ENCODE data around the gene MMP7. TPM values are rescaled to one million over a fixed set of nuclear protein-coding genes. Genes with fewer than 3 reads are reported as not detected.

Gene MMP7
- 1 to 10 TPM in 1 of 10 donors, not detected in 9; 3.4 TPM for total RNA-seq
- under 1 TPM in 1 of 2 donors, not detected in 1; 0.10 TPM for polyA plus RNA-seq
- long read RNA-seq, donor 1: 0 reads
- long read RNA-seq, donor 2: 0 reads
- long read RNA-seq, donor 3: 0 reads

GRCh38 chr11:102530558-102530957, at the start of gene MMP7:
Gene MMP7 (minus strand): TSS chr11:102530747. CDS start chr11:102530700, 47 bp downstream.
- H3K4me1 ChIP-seq: no peaks in the 10 kb centered on the region
- no peaks in the 10 kb centered on the region for H3K9me3 ChIP-seq
- H3K27me3 ChIP-seq: peaks cover 0 to 3% (median 0%) of the 10 kb centered on the region in 7 donors
- intact Hi-C loops (cut with DNase I): no loop called here
- DNase-seq (no peak), ATAC-seq (no peak)
- no peak within 1 kb of the TSS for H3K27ac ChIP-seq
- TF ChIP-seq CTCF (IDR thresholded peaks at IDR 0.05): no peak
- H3K36me3 ChIP-seq: no peaks in the 10 kb centered on the region
- no peak within 1 kb of the TSS for H3K4me3 ChIP-seq
- WGBS, 2 donors: 61 to 67% methylated on average over 8 of the region's 8 CpGs

GRCh38 chr11:102577723-102578122, 47.2 kb upstream of the MMP7 start:
- ATAC-seq: no peak
- no peaks in the 10 kb centered on the region for H3K27me3 ChIP-seq
- no peak overlapping the region for H3K27ac ChIP-seq
- H3K36me3 ChIP-seq: no peaks in the 10 kb centered on the region
- no peak overlapping the region for H3K4me3 ChIP-seq
- TF ChIP-seq CTCF (IDR thresholded peaks at IDR 0.05): no peak
- intact Hi-C loops (cut with DNase I): no loop called here
- peaks cover 0 to 15% (median 0%) of the 10 kb centered on the region in 9 donors for H3K4me1 ChIP-seq
- H3K9me3 ChIP-seq: no peaks in the 10 kb centered on the region
- no peak for DNase-seq
- WGBS, 2 donors: 56 to 79% methylated on average over 2 of the region's 2 CpGs

GRCh38 chr11:102577182-102577581, 46.6 kb upstream of the MMP7 start:
- Histone ChIP-seq H3K27ac (no peak overlapping the region), H3K4me1 (peaks cover 0 to 15% (median 0%) of the 10 kb centered on the region in 9 donors), H3K36me3 (no peaks in the 10 kb centered on the region), H3K9me3 (no peaks in the 10 kb centered on the region), H3K4me3 (no peak overlapping the region), H3K27me3 (no peaks in the 10 kb centered on the region)
- no peak for ATAC-seq
- intact Hi-C loops (cut with DNase I): no loop called here
- DNase-seq: no peak
- no peak for TF ChIP-seq CTCF (IDR thresholded peaks at IDR 0.05)

GRCh38 chr11:102576350-102576749, 45.8 kb upstream of the MMP7 start:
- H3K4me3 ChIP-seq: no peak overlapping the region
- H3K9me3 ChIP-seq: no peaks in the 10 kb centered on the region
- no peak for ATAC-seq
- H3K4me1 ChIP-seq: peaks cover 0 to 15% (median 0%) of the 10 kb centered on the region in 9 donors
- H3K27ac ChIP-seq: no peak overlapping the region
- no peak for DNase-seq
- H3K36me3 ChIP-seq: no peaks in the 10 kb centered on the region
- 58 to 71% methylated on average over 3 of the region's 3 CpGs for WGBS, 2 donors
- intact Hi-C loops (cut with DNase I): no loop called here
- H3K27me3 ChIP-seq: peaks cover 0 to 3% (median 0%) of the 10 kb centered on the region in 7 donors
- TF ChIP-seq CTCF (IDR thresholded peaks at IDR 0.05): no peak
